Body of pancreas (tissue), 4 donors: ENCODE results near the gene TEX2. TPM values are rescaled to one million over a fixed set of nuclear protein-coding genes. Genes with fewer than 3 reads are reported as not detected.
"Not testable (repeated sequence)": the region's sequence is repeated elsewhere in the genome, so short reads cannot be mapped to it uniquely, and the experiment has no call there.

Source experiments
- ATAC-seq: fragments of 150-250 bp; one replicate; pipeline ENCODE4 v1.9.1; 2016
- DNase-seq, 4 donors: peaks; one replicate each; pipeline ENCODE4 v3.0.0-alpha.2; 2019
- H3K27ac ChIP-seq, 4 donors: fragments of 200-600 bp; sonication (generic); 1 replicate in 3 of 4; 2 replicates in 1 of 4; pipeline versions ENCODE4 v1.5.1 to v1.6.1; 2016 to 2019; ENCODE audit warnings: mild to moderate bottlenecking in 1 of 4, mixed read lengths in 1 of 4, moderate library complexity in 1 of 4
- H3K27me3 ChIP-seq, 2 donors: fragments of 200-600 bp; sonication (generic); one replicate each; pipeline ENCODE4 v1.6.0; 2016; ENCODE audit warnings: mild to moderate bottlenecking in 1 of 2
- H3K36me3 ChIP-seq, 2 donors: fragments of 200-600 bp; sonication (generic); replicated peaks in 1 of 2; 2 replicates each; pipeline ENCODE4 v1.5.1; 2016; ENCODE audit warnings: low read depth in 2 of 2; ENCODE audit not compliant: insufficient read depth in 1 of 2
- H3K4me1 ChIP-seq: fragments of 200-600 bp; sonication (generic); one replicate; pipeline ENCODE4 v1.6.0; 2016
- H3K4me3 ChIP-seq, 2 donors: fragments of 200-600 bp; sonication (generic); 1 replicate in 1 of 2; 2 replicates in 1 of 2; pipeline ENCODE4 v1.5.1; 2016 to 2019
- H3K9me3 ChIP-seq, 3 donors: fragments of 200-600 bp; sonication (generic); 1 replicate in 2 of 3; 2 replicates in 1 of 3; pipeline ENCODE4 v1.5.1; 2016
- CTCF ChIP-seq, 7 experiments: fragments of 450-650 bp in 4 of 7; fragments of 200-600 bp in 3 of 7; sonication (generic) in 3 of 7; IDR thresholded peaks; one replicate each; pipeline ENCODE4 v1.5.1; 2016 to 2019; ENCODE audit warnings: antibody characterized with exemption in 7 of 7
- POLR2A ChIP-seq, 3 donors: fragments of 450-650 bp; IDR thresholded peaks; one replicate each; pipeline ENCODE4 v1.6.1; 2016; ENCODE audit warnings: antibody characterized with exemption in 3 of 3, mild to moderate bottlenecking in 2 of 3
- WGBS, 2 donors: methylation state at CpG; one replicate each; pipeline ENCODE4 v1.1.5; 2017; 5-methylcytosine and 5-hydroxymethylcytosine counted together
- intact Hi-C: fragments of 100-400 bp; cut with DNase I; formaldehyde crosslinking; loops from one replicate; pipeline ENCODE4 v1.15.1; 2023
- total RNA-seq, 2 donors: library from RNA; depleted of rRNA; stranded (reverse); fragments of >200 nt; gene quantifications; one replicate each; pipeline ENCODE4 v1.1.0, GENCODE V29; 2016

The TEX2 gene
- total RNA-seq, 2 donors from 2014 or later, result 36.1 to 82.1 TPM

DNA sequence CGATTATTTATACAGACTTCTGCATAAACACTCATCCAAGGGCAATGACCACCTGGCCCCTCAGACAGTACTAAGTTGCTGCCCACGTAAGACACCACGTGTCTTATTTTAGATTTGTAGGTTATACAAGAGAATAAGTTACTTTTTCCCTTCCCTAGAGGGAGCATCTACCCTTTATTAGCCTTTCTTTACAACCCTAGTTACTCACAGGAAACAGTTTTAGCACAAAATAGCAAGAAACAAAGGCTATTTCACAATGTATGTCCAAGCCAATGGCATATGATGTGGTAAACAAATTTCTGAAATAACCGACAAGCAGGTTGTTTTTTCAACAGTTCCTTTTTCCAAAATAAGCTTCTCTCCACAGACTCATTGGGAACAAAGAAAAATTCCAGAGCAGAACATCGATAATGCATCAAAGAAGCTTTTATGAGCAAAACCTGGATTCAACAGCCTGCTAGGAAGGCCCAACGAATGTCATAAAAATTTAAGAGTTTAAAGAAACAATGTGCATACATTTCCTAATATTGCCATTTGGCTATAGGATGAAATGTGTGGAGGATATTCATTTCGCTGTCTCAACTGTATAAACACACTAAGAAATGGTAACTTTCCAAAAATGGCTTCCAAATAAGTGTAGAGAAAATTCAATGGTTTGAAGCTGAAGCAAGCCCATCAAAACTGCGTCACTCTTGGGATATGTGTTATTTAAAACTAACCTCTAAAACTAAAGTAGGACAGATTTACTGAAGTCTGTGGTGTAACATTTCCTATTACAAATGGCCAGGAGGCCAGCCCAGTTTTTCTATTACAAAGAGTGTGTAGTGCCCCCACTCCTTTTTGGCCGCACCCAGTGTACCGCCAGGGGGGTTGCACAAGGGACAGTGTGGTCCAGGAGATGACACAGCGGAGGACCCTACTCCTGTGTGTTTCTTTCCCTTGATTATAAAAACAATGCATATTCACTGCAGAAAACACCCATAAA, 82.7 kb downstream of the TEX2 start:
- TF ChIP-seq CTCF (IDR thresholded peaks at IDR 0.05) (no peak), POLR2A (IDR thresholded peaks at IDR 0.05) (no peak)

DNA sequence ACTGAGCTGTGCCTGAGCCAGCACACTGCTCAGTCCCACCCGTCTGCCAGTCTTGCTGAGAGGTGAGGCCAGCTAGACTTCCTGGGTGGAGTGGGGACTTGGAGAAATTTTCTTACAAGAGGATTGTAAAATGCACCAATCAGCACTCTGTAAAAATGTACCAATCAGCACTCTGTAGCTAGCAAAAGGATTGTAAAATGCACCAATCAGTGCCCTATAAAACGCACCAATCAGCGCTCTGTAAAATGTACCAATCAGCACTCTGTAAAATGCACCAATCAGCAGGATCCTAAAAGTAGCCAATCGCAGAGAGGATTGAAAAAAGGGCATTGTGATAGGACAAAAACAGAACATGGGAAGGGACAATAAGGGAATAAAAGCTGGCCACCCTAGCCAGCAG, 84.0 kb downstream of the TEX2 start:
- H3K4me1 ChIP-seq, result peaks cover 46% of the 10 kb centered on the region
- H3K36me3 ChIP-seq, intact Hi-C loops, DNase-seq, H3K27ac ChIP-seq, H3K27me3 ChIP-seq, H3K9me3 ChIP-seq, ATAC-seq, H3K4me3 ChIP-seq: not testable (repeated sequence)
- WGBS, 2 donors, result 43 to 60% methylated on average over 3 to 4 of the region's 4 CpGs

More for the DNA sequence above, 82.7 kb downstream of the TEX2 start:
- intact Hi-C loops, result no loop called here
- Histone ChIP-seq H3K36me3 (no peaks in the 10 kb centered on the region), H3K27ac (no peak overlapping the region), H3K27me3 (no peaks in the 10 kb centered on the region), H3K4me3 (no peak overlapping the region), H3K9me3 (no peaks in the 10 kb centered on the region), H3K4me1 (peaks cover 32% of the 10 kb centered on the region)
- DNase-seq (no peak), ATAC-seq (no peak)
- WGBS, 2 donors, result 73 to 82% methylated on average over 11 of the region's 11 CpGs

DNA sequence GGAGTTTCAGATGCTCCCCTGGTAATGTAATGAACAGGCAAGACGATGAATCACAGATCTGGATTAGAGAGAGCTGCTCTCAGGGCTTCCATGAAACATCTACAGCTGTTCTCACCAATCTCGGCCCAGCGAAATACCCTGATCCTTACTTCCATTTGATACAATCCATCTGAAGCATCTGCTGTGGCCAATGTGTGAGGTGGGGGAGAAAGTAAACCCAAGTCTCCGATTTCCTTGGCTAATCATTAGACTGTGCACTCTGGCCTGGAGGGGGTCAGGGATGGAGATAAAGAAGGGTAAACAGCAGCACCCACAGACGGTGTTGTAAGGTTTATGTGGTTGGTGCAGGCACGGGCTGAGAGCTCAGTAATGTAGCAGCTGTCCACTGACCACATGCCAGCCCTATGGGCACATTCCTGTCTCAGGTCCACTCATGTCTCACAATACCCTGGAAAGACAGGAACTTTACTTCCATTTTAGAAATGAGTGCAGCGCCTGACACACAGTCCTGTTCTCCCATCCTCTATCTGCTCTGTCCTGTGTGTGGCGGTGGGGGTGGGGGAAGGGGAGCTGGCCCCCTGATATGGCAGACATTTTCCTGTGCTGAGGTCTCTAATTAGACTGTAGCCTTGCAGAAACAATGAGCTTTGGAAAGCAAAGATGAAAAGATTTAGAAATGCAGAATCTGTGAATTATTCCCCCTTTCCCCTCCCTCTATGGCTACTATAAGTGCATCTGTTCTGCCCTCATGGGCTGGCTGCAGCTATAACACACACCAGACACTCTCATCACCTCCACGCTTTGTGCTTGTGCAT, 84.8 kb downstream of the TEX2 start:
- ATAC-seq (peak; percentile 39), DNase-seq (peak in 3 of 4 donors; percentile 37 to 58 (median 49))
- intact Hi-C loops, result no loop called here
- no peaks in the 10 kb centered on the region for H3K36me3 ChIP-seq
- TF ChIP-seq POLR2A (IDR thresholded peaks at IDR 0.05), result no peak
- no peak for TF ChIP-seq CTCF (IDR thresholded peaks at IDR 0.05)
- H3K4me3 ChIP-seq, result no peak overlapping the region
- no peaks in the 10 kb centered on the region for H3K9me3 ChIP-seq
- WGBS, 2 donors, result 46 to 54% methylated on average over 8 to 9 of the region's 9 CpGs
- H3K4me1 ChIP-seq, result peaks cover 48% of the 10 kb centered on the region
- H3K27me3 ChIP-seq, result no peaks in the 10 kb centered on the region
- peak overlapping the region in 1 of 4 donors; percentile 6 for H3K27ac ChIP-seq

DNA sequence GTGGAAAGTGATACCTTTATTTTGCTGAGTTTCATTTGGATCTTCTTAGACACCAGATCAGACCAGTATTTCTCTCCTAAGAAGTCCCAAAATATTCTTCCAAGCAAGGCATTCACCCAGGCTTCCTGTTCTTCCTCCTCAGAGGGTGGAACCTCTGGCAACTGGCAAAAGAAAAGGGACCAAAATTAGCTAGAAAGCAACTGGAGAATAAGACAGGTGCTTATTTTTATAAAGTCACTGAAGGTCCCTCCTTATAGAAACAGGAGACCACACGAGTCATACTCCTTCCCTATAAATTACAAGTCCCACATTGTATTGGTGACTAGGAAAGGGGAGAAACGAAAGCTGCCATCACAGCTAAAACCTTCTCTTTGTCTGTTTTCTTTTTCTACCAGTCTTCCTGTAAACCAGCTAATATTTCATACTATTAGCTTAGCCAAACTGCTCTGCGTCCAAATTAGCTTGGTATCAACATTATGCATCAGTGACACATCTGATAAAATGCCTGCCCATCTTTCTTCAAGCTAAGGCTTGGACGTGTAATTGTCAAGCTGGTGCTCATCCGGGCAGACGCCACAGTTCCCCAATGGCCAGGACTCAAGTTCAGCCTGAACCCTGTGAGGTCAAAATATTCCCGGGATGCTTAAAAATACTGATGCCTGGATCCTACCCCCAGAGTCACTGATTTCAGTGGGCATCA, 85.6 kb downstream of the TEX2 start:
- TF ChIP-seq POLR2A (IDR thresholded peaks at IDR 0.05) (no peak), CTCF (IDR thresholded peaks at IDR 0.05) (no peak)
- no peak for DNase-seq
- H3K27me3 ChIP-seq, result no peaks in the 10 kb centered on the region
- no peaks in the 10 kb centered on the region for H3K9me3 ChIP-seq
- peak overlapping the region in 3 of 4 donors; percentile 6 to 69 (median 42) for H3K27ac ChIP-seq
- peaks cover 48% of the 10 kb centered on the region for H3K4me1 ChIP-seq
- WGBS, 2 donors, result 75 to 79% methylated on average over 7 of the region's 7 CpGs
- intact Hi-C loops, result no loop called here
- no peak for ATAC-seq
- H3K36me3 ChIP-seq, result no peaks in the 10 kb centered on the region
- no peak overlapping the region for H3K4me3 ChIP-seq
